CD4-positive, CD25-positive, alpha-beta regulatory T cell (primary cell): Measurements from ENCODE around the gene ABHD17B. TPM values are rescaled to one million over a fixed set of nuclear protein-coding genes. Genes with fewer than 3 reads are reported as not detected.

Experiments used
- ATAC-seq, 2 donors: fragments of 150-1000 bp; cut with Tn5 transposase; one replicate each; pipeline ENCODE4 v1.10.0; 2021; ENCODE audit warnings: low read depth in 2 of 2, moderate number of reproducible peaks in 2 of 2, moderate library complexity in 1 of 2
- DNase-seq, 3 donors: peaks; one replicate each; pipeline versions ENCODE4 v3.0.0 to v3.0.0-alpha.2; 2012 to 2022; ENCODE audit warnings: mixed read lengths in 1 of 3
- H3K27ac ChIP-seq: one replicate; pipeline ENCODE4 v1.7.0; 2013; ENCODE audit warnings: mild to moderate bottlenecking, low read length; ENCODE audit not compliant: insufficient read depth, poor library complexity, severe bottlenecking
- H3K27me3 ChIP-seq: one replicate; pipeline ENCODE4 v1.7.0; 2013; ENCODE audit warnings: low read length; ENCODE audit not compliant: control insufficient read depth, insufficient read depth
- H3K36me3 ChIP-seq: one replicate; pipeline ENCODE4 v1.7.0; 2013; ENCODE audit warnings: mild to moderate bottlenecking, low read length, moderate library complexity; ENCODE audit not compliant: control insufficient read depth, insufficient read depth
- H3K4me1 ChIP-seq: 2 replicates; pipeline ENCODE4 v1.7.0; 2013; ENCODE audit warnings: mild to moderate bottlenecking, low read length; ENCODE audit not compliant: insufficient read depth, control insufficient read depth, poor library complexity, severe bottlenecking
- H3K4me3 ChIP-seq: one replicate; pipeline ENCODE4 v1.7.0; 2013; ENCODE audit warnings: low read depth, mild to moderate bottlenecking, low read length, moderate library complexity
- H3K9me3 ChIP-seq, 2 experiments: 1 replicate in 1 of 2; 2 replicates in 1 of 2; pipeline ENCODE4 v1.7.0; 2013; ENCODE audit warnings: low read length in 2 of 2, mild to moderate bottlenecking in 1 of 2, moderate library complexity in 1 of 2; ENCODE audit not compliant: control insufficient read depth in 2 of 2
- H3K27ac Mint-ChIP-seq, 3 donors: one replicate each; pipeline ENCODE4 v1.8.0; 2020 to 2022; ENCODE audit warnings: mild to moderate bottlenecking in 3 of 3, mixed read lengths in 3 of 3, moderate library complexity in 2 of 3
- H3K27me3 Mint-ChIP-seq: one replicate; pipeline ENCODE4 v1.8.0; 2022; ENCODE audit warnings: mild to moderate bottlenecking, mixed read lengths
- H3K36me3 Mint-ChIP-seq: one replicate; pipeline ENCODE4 v1.8.0; 2020; ENCODE audit warnings: mixed read lengths
- H3K4me1 Mint-ChIP-seq, 4 donors: one replicate each; pipeline ENCODE4 v1.8.0; 2020 to 2022; ENCODE audit warnings: mixed read lengths in 4 of 4, mild to moderate bottlenecking in 1 of 4
- H3K4me3 Mint-ChIP-seq, 4 donors: one replicate each; pipeline ENCODE4 v1.8.0; 2020 to 2022; ENCODE audit warnings: mild to moderate bottlenecking in 4 of 4, mixed read lengths in 4 of 4, moderate library complexity in 3 of 4
- H3K9me3 Mint-ChIP-seq, 7 donors: one replicate each; pipeline ENCODE4 v1.8.0; 2020 to 2022; ENCODE audit warnings: mixed read lengths in 7 of 7, mild to moderate bottlenecking in 3 of 7, moderate library complexity in 2 of 7
- polyA plus RNA-seq, 4 donors: library from polyadenylated mRNA; unstranded; fragments of 300-500 nt; fragmentation: Illumina TruSeq; gene quantifications; one replicate each; pipeline ENCODE4 v1.2.3, GENCODE V29; 2021
- total RNA-seq: library from RNA; stranded (reverse); gene quantifications from one replicate; pipeline ENCODE4 v1.2.3, GENCODE V29; 2022

ABHD17B gene
- total and polyA plus RNA-seq, 5 donors from 2014 or later: 23.4 to 33.0 (median 27.4) TPM

- no peaks in the 10 kb centered on the region for H3K27me3 Mint-ChIP-seq
- H3K27ac ChIP-seq: no peak overlapping the region
- ATAC-seq: no peak
- H3K9me3 Mint-ChIP-seq: peaks cover 0 to 3% (median 0%) of the 10 kb centered on the region in 7 donors
- H3K36me3 ChIP-seq: no peaks in the 10 kb centered on the region
- H3K27me3 ChIP-seq: no peaks in the 10 kb centered on the region
- H3K4me3 ChIP-seq: no peak overlapping the region
- H3K36me3 Mint-ChIP-seq: peaks cover 10% of the 10 kb centered on the region
- H3K4me1 Mint-ChIP-seq: peaks cover 24 to 46% (median 34%) of the 10 kb centered on the region in 4 donors
- no peak overlapping the region for H3K4me3 Mint-ChIP-seq
- no peak for DNase-seq
- H3K9me3 ChIP-seq: no peaks in the 10 kb centered on the region
- no peak overlapping the region for H3K27ac Mint-ChIP-seq
- H3K4me1 ChIP-seq: no peaks in the 10 kb centered on the region
These were observed 26.2 kb upstream of the ABHD17B start for GRCh38 chr9:71937070-71937625.

- Histone ChIP-seq H3K4me3 (no peak overlapping the region), H3K36me3 (no peaks in the 10 kb centered on the region), H3K4me1 (no peaks in the 10 kb centered on the region), H3K27ac (no peak overlapping the region), H3K27me3 (no peaks in the 10 kb centered on the region), H3K9me3 (no peaks in the 10 kb centered on the region)
- ATAC-seq: no peak
- peaks cover 15% of the 10 kb centered on the region for H3K36me3 Mint-ChIP-seq
- no peak for DNase-seq
- H3K4me3 Mint-ChIP-seq: no peak overlapping the region
- peaks cover 20 to 35% (median 25%) of the 10 kb centered on the region in 4 donors for H3K4me1 Mint-ChIP-seq
- H3K9me3 Mint-ChIP-seq: peaks cover 0 to 3% (median 0%) of the 10 kb centered on the region in 7 donors
- no peaks in the 10 kb centered on the region for H3K27me3 Mint-ChIP-seq
- peak overlapping the region in 1 of 3 donors; percentile 59 for H3K27ac Mint-ChIP-seq
These were observed 25.1 kb upstream of the ABHD17B start for GRCh38 chr9:71936066-71936465.

- Histone ChIP-seq H3K36me3 (no peaks in the 10 kb centered on the region), H3K4me3 (no peak overlapping the region), H3K9me3 (no peaks in the 10 kb centered on the region), H3K4me1 (no peaks in the 10 kb centered on the region), H3K27ac (no peak overlapping the region), H3K27me3 (no peaks in the 10 kb centered on the region)
- H3K27me3 Mint-ChIP-seq: no peaks in the 10 kb centered on the region
- H3K9me3 Mint-ChIP-seq: peaks cover 0 to 3% (median 0%) of the 10 kb centered on the region in 7 donors
- peaks cover 22% of the 10 kb centered on the region for H3K36me3 Mint-ChIP-seq
- ATAC-seq (no peak), DNase-seq (no peak)
- H3K4me3 Mint-ChIP-seq: no peak overlapping the region
- H3K27ac Mint-ChIP-seq: no peak overlapping the region
- H3K4me1 Mint-ChIP-seq: peaks cover 16 to 27% (median 22%) of the 10 kb centered on the region in 4 donors
These were observed 20.2 kb upstream of the ABHD17B start for GRCh38 chr9:71931166-71931565.

- Mint-ChIP-seq H3K27ac (no peak overlapping the region), H3K27me3 (no peaks in the 10 kb centered on the region), H3K4me1 (peaks cover 8 to 19% (median 14%) of the 10 kb centered on the region in 4 donors), H3K36me3 (peaks cover 22% of the 10 kb centered on the region), H3K4me3 (no peak overlapping the region), H3K9me3 (peaks cover 0 to 3% (median 0%) of the 10 kb centered on the region in 7 donors)
- Histone ChIP-seq H3K27ac (no peak overlapping the region), H3K9me3 (no peaks in the 10 kb centered on the region), H3K4me3 (no peak overlapping the region), H3K4me1 (no peaks in the 10 kb centered on the region), H3K36me3 (no peaks in the 10 kb centered on the region), H3K27me3 (no peaks in the 10 kb centered on the region)
- DNase-seq: no peak
- no peak for ATAC-seq
These were observed 18.9 kb upstream of the ABHD17B start for GRCh38 chr9:71929791-71930440.

GRCh38 chr9:71929223-71929622, 18.2 kb upstream of the ABHD17B start:
- H3K9me3 ChIP-seq: no peaks in the 10 kb centered on the region
- no peak overlapping the region for H3K27ac ChIP-seq
- no peak for ATAC-seq
- DNase-seq: no peak
- H3K36me3 Mint-ChIP-seq: peaks cover 23% of the 10 kb centered on the region
- no peaks in the 10 kb centered on the region for H3K27me3 Mint-ChIP-seq
- H3K27ac Mint-ChIP-seq: no peak overlapping the region
- H3K4me1 ChIP-seq: no peaks in the 10 kb centered on the region
- no peak overlapping the region for H3K4me3 ChIP-seq
- H3K27me3 ChIP-seq: no peaks in the 10 kb centered on the region
- H3K4me3 Mint-ChIP-seq: no peak overlapping the region
- peaks cover 0 to 3% (median 0%) of the 10 kb centered on the region in 7 donors for H3K9me3 Mint-ChIP-seq
- H3K4me1 Mint-ChIP-seq: peaks cover 9 to 20% (median 14%) of the 10 kb centered on the region in 4 donors
- H3K36me3 ChIP-seq: no peaks in the 10 kb centered on the region

- peaks cover 26% of the 10 kb centered on the region for H3K36me3 Mint-ChIP-seq
- Histone ChIP-seq H3K4me3 (no peak overlapping the region), H3K27me3 (no peaks in the 10 kb centered on the region), H3K27ac (no peak overlapping the region), H3K36me3 (no peaks in the 10 kb centered on the region), H3K9me3 (no peaks in the 10 kb centered on the region), H3K4me1 (no peaks in the 10 kb centered on the region)
- H3K9me3 Mint-ChIP-seq: peaks cover 0 to 3% (median 0%) of the 10 kb centered on the region in 7 donors
- DNase-seq (no peak), ATAC-seq (no peak)
- no peak overlapping the region for H3K27ac Mint-ChIP-seq
- no peaks in the 10 kb centered on the region for H3K27me3 Mint-ChIP-seq
- peaks cover 8 to 25% (median 16%) of the 10 kb centered on the region in 4 donors for H3K4me1 Mint-ChIP-seq
- no peak overlapping the region for H3K4me3 Mint-ChIP-seq
These were observed 17.8 kb upstream of the ABHD17B start for GRCh38 chr9:71928806-71929205.

GRCh38 chr9:71928376-71928775, 17.4 kb upstream of the ABHD17B start:
- peaks cover 26% of the 10 kb centered on the region for H3K36me3 Mint-ChIP-seq
- no peaks in the 10 kb centered on the region for H3K27me3 Mint-ChIP-seq
- H3K27ac Mint-ChIP-seq: no peak overlapping the region
- no peak for DNase-seq
- H3K9me3 ChIP-seq: no peaks in the 10 kb centered on the region
- no peaks in the 10 kb centered on the region for H3K4me1 ChIP-seq
- no peak overlapping the region for H3K27ac ChIP-seq
- no peaks in the 10 kb centered on the region for H3K27me3 ChIP-seq
- H3K36me3 ChIP-seq: no peaks in the 10 kb centered on the region
- no peak overlapping the region for H3K4me3 Mint-ChIP-seq
- H3K4me1 Mint-ChIP-seq: peaks cover 10 to 25% (median 19%) of the 10 kb centered on the region in 4 donors
- ATAC-seq: no peak
- H3K4me3 ChIP-seq: no peak overlapping the region
- peaks cover 0 to 3% (median 0%) of the 10 kb centered on the region in 7 donors for H3K9me3 Mint-ChIP-seq

GRCh38 chr9:71925834-71926233, 14.8 kb upstream of the ABHD17B start:
- H3K27ac ChIP-seq: no peak overlapping the region
- Mint-ChIP-seq H3K27me3 (no peaks in the 10 kb centered on the region), H3K4me1 (peaks cover 13 to 33% (median 23%) of the 10 kb centered on the region in 4 donors), H3K9me3 (no peaks in the 10 kb centered on the region), H3K27ac (no peak overlapping the region), H3K4me3 (no peak overlapping the region), H3K36me3 (peaks cover 22% of the 10 kb centered on the region)
- peaks cover 2% of the 10 kb centered on the region for H3K36me3 ChIP-seq
- no peak overlapping the region for H3K4me3 ChIP-seq
- ATAC-seq: no peak
- H3K4me1 ChIP-seq: no peaks in the 10 kb centered on the region
- H3K27me3 ChIP-seq: no peaks in the 10 kb centered on the region
- no peaks in the 10 kb centered on the region for H3K9me3 ChIP-seq
- DNase-seq: no peak
